Parathyroid adenoma (tissue), 2 donors: Measurements from ENCODE around the gene KCNQ1.

Source experiments
- H2AFZ ChIP-seq: fragments of 300-600 bp; sonication (generic); one replicate; pipeline ENCODE4 v1.7.0; 2017; ENCODE audit warnings: antibody characterized with exemption, mild to moderate bottlenecking
- H3K27ac ChIP-seq: fragments of 300-600 bp; sonication (generic); one replicate; pipeline ENCODE4 v1.7.0; 2017
- H3K27me3 ChIP-seq: fragments of 300-600 bp; sonication (generic); one replicate; pipeline ENCODE4 v1.7.0; 2017; ENCODE audit warnings: low read length; ENCODE audit not compliant: control insufficient read depth, insufficient read depth
- H3K36me3 ChIP-seq: fragments of 300-600 bp; sonication (generic); one replicate; pipeline ENCODE4 v1.7.0; 2017; ENCODE audit warnings: low read length; ENCODE audit not compliant: control insufficient read depth, insufficient read depth
- H3K4me1 ChIP-seq: fragments of 300-600 bp; sonication (generic); one replicate; pipeline ENCODE4 v1.7.0; 2017; ENCODE audit warnings: control low read depth
- H3K4me2 ChIP-seq: fragments of 300-600 bp; sonication (generic); one replicate; pipeline ENCODE4 v1.7.0; 2017; ENCODE audit warnings: low read length
- H3K4me3 ChIP-seq: fragments of 300-600 bp; sonication (generic); one replicate; pipeline ENCODE4 v1.7.0; 2017; ENCODE audit warnings: low read depth, low read length
- H3K79me2 ChIP-seq: fragments of 300-600 bp; sonication (generic); one replicate; pipeline ENCODE4 v1.7.0; 2017; ENCODE audit warnings: control low read depth
- H3K9ac ChIP-seq: fragments of 300-600 bp; sonication (generic); one replicate; pipeline ENCODE4 v1.7.0; 2017; ENCODE audit warnings: mild to moderate bottlenecking
- H3K9me3 ChIP-seq: fragments of 300-600 bp; sonication (generic); one replicate; pipeline ENCODE4 v1.7.0; 2017; ENCODE audit warnings: low read length; ENCODE audit not compliant: control insufficient read depth
- CTCF ChIP-seq: fragments of 300-600 bp; sonication (generic); IDR thresholded peaks from one replicate; pipeline ENCODE4 v1.7.0; 2017; ENCODE audit warnings: antibody characterized with exemption, mild to moderate bottlenecking
- donor health status: primary hyperparathyroidism.

Gene KCNQ1

GRCh38 chr11:2573240-2574042 lies 128.6 kb downstream of the KCNQ1 start:
- Histone ChIP-seq H3K36me3 (no peaks in the 10 kb centered on the region), H3K4me2 (no peak overlapping the region), H3K79me2 (no peaks in the 10 kb centered on the region), H3K9me3 (no peaks in the 10 kb centered on the region), H3K4me3 (no peak overlapping the region), H3K27ac (no peak overlapping the region), H2AFZ (no peak overlapping the region), H3K9ac (no peak overlapping the region), H3K4me1 (no peaks in the 10 kb centered on the region), H3K27me3 (no peaks in the 10 kb centered on the region)
- TF ChIP-seq CTCF = no peak

GRCh38 chr11:2574043-2574552 lies 129.3 kb downstream of the KCNQ1 start:
- Histone ChIP-seq H3K4me2 (no peak overlapping the region), H3K9me3 (no peaks in the 10 kb centered on the region), H3K27me3 (no peaks in the 10 kb centered on the region), H3K4me3 (no peak overlapping the region), H2AFZ (no peak overlapping the region), H3K9ac (no peak overlapping the region), H3K36me3 (no peaks in the 10 kb centered on the region), H3K27ac (no peak overlapping the region), H3K79me2 (no peaks in the 10 kb centered on the region), H3K4me1 (no peaks in the 10 kb centered on the region)
- no peak for TF ChIP-seq CTCF

GRCh38 chr11:2574553-2575535 lies 130.0 kb downstream of the KCNQ1 start:
- Histone ChIP-seq H3K4me2 (no peak overlapping the region), H3K27me3 (no peaks in the 10 kb centered on the region), H3K27ac (no peak overlapping the region), H3K36me3 (no peaks in the 10 kb centered on the region), H3K4me1 (no peaks in the 10 kb centered on the region), H3K79me2 (no peaks in the 10 kb centered on the region), H2AFZ (no peak overlapping the region), H3K9ac (no peak overlapping the region), H3K9me3 (no peaks in the 10 kb centered on the region), H3K4me3 (no peak overlapping the region)
- TF ChIP-seq CTCF = no peak

GRCh38 chr11:2575591-2576051 lies 130.8 kb downstream of the KCNQ1 start:
- H2AFZ ChIP-seq = no peak overlapping the region
- no peak overlapping the region for H3K9ac ChIP-seq
- no peaks in the 10 kb centered on the region for H3K79me2 ChIP-seq
- no peaks in the 10 kb centered on the region for H3K36me3 ChIP-seq
- TF ChIP-seq CTCF = no peak
- no peaks in the 10 kb centered on the region for H3K4me1 ChIP-seq
- no peak overlapping the region for H3K4me2 ChIP-seq
- H3K9me3 ChIP-seq = no peaks in the 10 kb centered on the region
- no peaks in the 10 kb centered on the region for H3K27me3 ChIP-seq
- no peak overlapping the region for H3K4me3 ChIP-seq
- H3K27ac ChIP-seq = no peak overlapping the region
